Neuron (in vitro differentiated cells): Measurements from ENCODE around the gene DENND6B.

Experiments
- H2AFZ ChIP-seq: one replicate; pipeline ENCODE4 v1.6.1; 2013; ENCODE audit warnings: low read depth, mild to moderate bottlenecking, inconsistent platforms, low read length, moderate library complexity
- H3K27me3 ChIP-seq: one replicate; pipeline ENCODE4 v1.6.1; 2013; ENCODE audit warnings: low read length; ENCODE audit not compliant: insufficient read depth
- H3K36me3 ChIP-seq: one replicate; pipeline ENCODE4 v1.6.1; 2013; ENCODE audit warnings: low read length; ENCODE audit not compliant: insufficient read depth
- H3K4me1 ChIP-seq: one replicate; pipeline ENCODE4 v1.6.1; 2013; ENCODE audit warnings: low read length; ENCODE audit not compliant: insufficient read depth
- H3K4me3 ChIP-seq: 2 replicates; pipeline ENCODE4 v1.5.1; 2013; ENCODE audit warnings: mild to moderate bottlenecking, low read length, moderate library complexity
- H3K9me3 ChIP-seq: one replicate; pipeline ENCODE4 v1.6.1; 2013; ENCODE audit warnings: low read length

Gene DENND6B

DNA sequence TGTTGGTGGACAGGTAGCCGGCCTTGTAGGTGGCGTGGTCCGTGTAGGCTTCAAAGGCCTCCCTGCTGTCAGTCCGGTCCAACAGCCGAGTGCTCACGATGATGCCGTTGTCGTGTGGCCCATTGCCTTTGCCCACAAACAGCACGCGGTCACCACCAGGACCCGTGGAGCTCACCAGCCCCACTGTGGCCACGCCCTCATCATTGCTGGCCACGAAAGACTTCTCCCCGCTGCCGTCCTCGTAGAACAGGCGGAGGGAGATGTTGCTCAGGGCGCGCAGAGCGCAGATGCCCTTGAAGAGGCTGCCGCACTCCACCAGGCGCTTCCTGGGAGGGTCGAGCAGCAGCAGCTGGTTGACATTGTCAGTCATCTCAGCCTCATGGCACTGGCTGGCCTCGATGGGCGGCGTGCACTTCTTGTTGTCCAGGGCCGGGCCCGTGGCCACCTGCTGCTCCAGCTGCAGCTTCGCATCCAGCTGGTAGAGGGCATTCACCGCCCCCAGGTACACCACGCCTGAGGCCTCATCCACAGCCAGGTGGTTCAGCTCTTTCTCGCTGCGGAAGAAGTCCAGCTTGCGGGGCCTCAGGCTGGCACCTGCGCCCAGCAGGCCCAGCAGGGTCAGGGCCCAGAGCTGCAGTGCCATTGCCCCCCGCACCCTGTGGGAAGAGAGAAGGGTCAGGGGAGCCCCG is 36.7 kb downstream of the DENND6B start:
- H3K4me3 ChIP-seq: no peak overlapping the region
- H3K27me3 ChIP-seq: no peaks in the 10 kb centered on the region
- no peaks in the 10 kb centered on the region for H3K9me3 ChIP-seq
- H3K4me1 ChIP-seq: peaks cover 21% of the 10 kb centered on the region
- H2AFZ ChIP-seq: no peak overlapping the region
- peaks cover 55% of the 10 kb centered on the region for H3K36me3 ChIP-seq

DNA sequence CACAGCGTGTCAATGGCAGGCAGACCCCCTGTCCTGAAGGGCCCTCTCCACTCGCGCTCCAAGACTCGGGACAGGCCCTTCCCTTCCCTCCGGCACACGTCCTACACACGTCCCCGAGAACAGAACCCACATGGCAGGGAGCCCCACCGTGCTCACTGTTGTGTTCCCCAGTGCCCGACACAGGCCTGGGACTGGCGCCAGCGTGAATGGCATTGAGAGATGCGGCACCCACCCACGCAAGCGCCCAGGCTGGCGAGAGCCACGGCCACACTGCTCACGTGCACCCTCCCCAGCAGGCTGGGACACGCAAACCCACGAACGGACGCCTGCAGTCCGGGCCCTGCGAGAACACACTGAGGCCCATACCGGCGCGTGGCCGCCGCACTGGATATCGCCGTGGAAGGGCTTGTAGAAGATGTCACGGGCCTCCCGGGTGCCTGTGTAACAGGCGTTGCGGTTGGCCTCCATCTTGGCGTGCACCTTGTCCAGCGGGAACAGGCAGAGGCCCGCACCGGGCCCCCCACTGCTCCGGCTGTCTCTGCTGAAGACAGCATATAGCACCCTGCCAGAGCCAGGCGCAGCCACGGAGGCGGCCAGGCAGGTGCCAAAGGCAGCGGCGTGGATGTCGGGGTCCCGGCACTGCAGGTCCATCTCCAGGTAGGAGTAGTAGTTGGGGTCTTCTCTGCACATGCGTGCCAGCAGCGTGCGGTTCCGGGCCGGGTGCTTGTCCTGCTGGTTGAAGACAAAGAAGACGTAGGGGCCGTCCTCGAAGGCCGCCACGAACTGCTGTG is 37.5 kb downstream of the DENND6B start:
- Histone ChIP-seq H3K36me3 (peaks cover 59% of the 10 kb centered on the region), H3K27me3 (no peaks in the 10 kb centered on the region), H3K4me3 (no peak overlapping the region), H3K4me1 (peaks cover 18% of the 10 kb centered on the region), H2AFZ (no peak overlapping the region), H3K9me3 (no peaks in the 10 kb centered on the region)

DNA sequence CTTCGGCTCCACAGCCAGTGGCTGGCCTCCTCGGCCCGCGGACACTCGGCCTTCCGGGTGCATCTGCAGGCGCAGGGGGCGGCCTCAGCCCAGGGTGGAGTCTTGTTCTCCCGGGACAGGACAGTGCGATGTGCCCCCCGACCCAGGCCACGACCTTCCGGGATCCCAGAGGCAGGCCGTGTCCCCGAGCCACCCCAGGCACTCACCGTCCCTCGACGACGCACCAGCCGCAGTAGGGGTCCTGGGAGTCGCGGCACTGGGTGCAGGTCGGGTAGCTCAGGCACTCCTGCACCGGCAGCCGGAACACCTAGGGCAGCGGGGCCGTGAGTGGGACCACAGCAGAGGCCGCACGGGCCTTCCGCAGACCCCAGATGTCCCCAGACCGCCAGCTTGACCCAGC is 39.1 kb downstream of the DENND6B start:
- Histone ChIP-seq H3K36me3 (peaks cover 73% of the 10 kb centered on the region), H2AFZ (no peak overlapping the region), H3K4me3 (no peak overlapping the region), H3K27me3 (no peaks in the 10 kb centered on the region), H3K4me1 (peaks cover 3% of the 10 kb centered on the region), H3K9me3 (no peaks in the 10 kb centered on the region)

DNA sequence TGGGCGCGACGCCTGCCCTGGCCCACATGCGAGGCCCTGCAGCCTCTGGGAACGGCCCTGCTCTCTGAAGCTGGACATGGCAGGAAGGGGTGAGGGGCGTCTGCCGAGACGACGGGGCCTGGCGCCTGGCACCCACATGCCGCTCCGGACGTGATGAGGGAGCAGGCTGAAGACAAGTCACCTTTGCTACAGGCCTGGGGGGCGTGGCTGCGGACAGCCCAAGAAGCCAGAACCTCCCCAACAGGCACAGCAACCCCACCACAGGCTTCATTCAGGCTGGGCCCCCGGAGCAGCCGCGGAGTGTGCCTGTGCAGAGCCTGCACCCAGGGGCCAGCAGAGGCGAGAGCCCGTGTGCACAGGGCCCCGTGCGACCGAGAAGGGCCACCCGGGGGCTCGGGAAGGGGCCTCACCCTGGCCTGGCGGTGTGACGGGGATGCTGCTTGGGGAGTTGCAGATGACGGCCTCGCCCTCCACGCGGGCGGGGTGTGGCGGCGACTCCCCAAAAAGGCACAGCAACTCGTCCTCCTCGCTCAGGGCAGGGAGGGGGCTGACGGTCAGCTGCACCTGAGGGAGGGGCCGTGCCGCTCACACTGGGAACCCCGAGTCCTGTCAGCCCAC is 40.0 kb downstream of the DENND6B start:
- Histone ChIP-seq H3K36me3 (peaks cover 82% of the 10 kb centered on the region), H2AFZ (no peak overlapping the region), H3K9me3 (no peaks in the 10 kb centered on the region), H3K4me3 (no peak overlapping the region), H3K4me1 (no peaks in the 10 kb centered on the region), H3K27me3 (no peaks in the 10 kb centered on the region)

DNA sequence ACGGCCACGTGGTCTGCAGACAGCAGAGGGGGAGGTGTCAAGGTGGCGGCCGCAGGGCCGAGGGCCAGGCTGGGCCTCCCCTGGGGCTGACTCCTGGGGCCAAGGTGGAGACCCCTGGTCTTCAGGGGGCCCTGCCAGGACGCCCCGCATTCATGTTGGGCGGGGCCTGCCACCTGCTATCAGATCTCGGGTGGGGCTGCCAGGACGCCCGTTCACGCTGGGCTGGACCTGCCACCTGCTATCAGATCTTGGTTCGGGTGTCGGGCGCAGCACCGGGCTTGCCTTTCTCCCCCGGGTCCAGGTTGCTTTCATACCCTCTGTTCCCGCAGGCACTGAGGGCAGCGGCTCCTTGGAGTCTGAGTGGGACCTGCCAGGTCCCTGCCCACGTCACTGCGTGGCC is 40.5 kb downstream of the DENND6B start:
- no peak overlapping the region for H3K4me3 ChIP-seq

DNA sequence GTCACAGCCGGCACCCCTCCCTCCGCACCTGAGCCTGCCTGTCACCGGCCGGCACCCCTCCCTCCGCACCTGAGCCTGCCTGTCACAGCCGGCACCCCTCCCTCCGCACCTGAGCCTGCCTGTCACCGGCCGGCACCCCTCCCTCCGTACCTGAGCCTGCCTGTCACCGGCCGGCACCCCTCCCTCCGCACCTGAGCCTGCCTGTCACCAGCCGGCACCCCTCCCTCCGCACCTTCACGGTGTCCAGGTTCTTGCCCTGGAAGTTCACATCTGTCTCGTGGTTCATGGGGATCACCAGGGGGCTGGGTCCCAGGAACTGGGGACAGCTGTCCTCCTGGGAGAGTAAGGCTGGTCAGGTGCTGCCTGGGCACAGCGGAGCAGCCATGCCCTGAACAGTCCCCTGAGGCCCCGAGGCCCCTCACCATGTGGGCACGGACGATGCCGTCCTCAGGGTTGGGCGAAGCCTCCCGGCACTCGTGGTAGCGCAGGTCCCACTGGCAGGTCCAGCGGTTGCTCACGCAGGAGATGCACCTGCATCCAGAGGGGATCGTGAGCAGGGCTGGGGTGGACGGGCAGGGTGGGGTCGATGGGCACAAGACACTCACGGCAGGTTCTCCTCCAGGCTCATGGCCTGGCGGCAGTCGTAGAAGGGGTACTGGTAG is 41.1 kb downstream of the DENND6B start:
- Histone ChIP-seq H3K4me1 (no peaks in the 10 kb centered on the region), H3K9me3 (no peaks in the 10 kb centered on the region), H3K4me3 (no peak overlapping the region), H3K27me3 (no peaks in the 10 kb centered on the region), H3K36me3 (peaks cover 85% of the 10 kb centered on the region), H2AFZ (no peak overlapping the region)

More for the DNA sequence above, 40.5 kb downstream of the DENND6B start:
- no peak overlapping the region for H2AFZ ChIP-seq
- H3K27me3 ChIP-seq: no peaks in the 10 kb centered on the region
- no peaks in the 10 kb centered on the region for H3K9me3 ChIP-seq
- H3K36me3 ChIP-seq: peaks cover 85% of the 10 kb centered on the region
- H3K4me1 ChIP-seq: no peaks in the 10 kb centered on the region

DNA sequence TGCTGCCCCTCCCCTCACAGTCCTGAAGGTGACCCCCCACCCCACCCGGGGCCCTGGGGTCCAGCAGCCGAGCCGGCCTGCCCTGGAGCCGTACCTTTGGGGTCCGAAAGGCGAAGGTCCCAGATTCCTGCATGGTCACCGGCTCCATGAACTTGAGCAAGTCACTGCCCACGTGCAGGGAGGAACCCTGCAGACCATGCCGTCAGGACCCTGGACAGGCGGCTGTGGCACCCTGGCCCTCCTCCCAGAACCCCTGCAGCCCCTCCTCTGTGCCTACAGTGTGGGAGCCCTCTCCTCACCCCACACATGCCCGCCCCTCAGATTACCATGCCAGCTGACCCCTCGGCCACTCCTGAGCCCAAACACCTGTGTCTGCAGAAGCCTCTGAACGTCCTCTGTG is 42.3 kb downstream of the DENND6B start:
- Histone ChIP-seq H3K4me3 (no peak overlapping the region), H3K9me3 (no peaks in the 10 kb centered on the region), H3K36me3 (peaks cover 82% of the 10 kb centered on the region), H2AFZ (no peak overlapping the region), H3K27me3 (no peaks in the 10 kb centered on the region), H3K4me1 (no peaks in the 10 kb centered on the region)

DNA sequence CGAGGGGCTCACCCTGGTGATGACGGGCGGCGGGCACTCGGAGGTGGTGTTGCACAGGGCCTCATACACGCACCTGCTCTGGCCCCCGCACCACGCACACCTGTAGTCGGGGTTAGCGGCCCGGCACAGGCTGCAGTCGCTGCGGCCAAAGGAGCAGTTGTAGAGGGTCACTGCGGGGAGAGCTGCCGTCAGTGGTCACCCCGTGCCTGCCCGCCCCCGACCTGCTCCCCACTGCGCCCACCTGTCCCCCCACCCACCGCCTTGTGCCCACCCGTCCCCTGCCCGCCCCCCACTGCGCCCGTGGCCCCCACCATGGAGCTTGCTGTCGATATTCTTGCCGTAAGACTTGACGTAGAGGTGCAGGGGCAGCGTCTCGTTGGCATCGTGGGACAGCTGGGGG is 43.0 kb downstream of the DENND6B start:
- H2AFZ ChIP-seq: no peak overlapping the region
- H3K27me3 ChIP-seq: no peaks in the 10 kb centered on the region
- H3K36me3 ChIP-seq: peaks cover 82% of the 10 kb centered on the region
- H3K9me3 ChIP-seq: no peaks in the 10 kb centered on the region
- H3K4me3 ChIP-seq: no peak overlapping the region
- H3K4me1 ChIP-seq: no peaks in the 10 kb centered on the region

DNA sequence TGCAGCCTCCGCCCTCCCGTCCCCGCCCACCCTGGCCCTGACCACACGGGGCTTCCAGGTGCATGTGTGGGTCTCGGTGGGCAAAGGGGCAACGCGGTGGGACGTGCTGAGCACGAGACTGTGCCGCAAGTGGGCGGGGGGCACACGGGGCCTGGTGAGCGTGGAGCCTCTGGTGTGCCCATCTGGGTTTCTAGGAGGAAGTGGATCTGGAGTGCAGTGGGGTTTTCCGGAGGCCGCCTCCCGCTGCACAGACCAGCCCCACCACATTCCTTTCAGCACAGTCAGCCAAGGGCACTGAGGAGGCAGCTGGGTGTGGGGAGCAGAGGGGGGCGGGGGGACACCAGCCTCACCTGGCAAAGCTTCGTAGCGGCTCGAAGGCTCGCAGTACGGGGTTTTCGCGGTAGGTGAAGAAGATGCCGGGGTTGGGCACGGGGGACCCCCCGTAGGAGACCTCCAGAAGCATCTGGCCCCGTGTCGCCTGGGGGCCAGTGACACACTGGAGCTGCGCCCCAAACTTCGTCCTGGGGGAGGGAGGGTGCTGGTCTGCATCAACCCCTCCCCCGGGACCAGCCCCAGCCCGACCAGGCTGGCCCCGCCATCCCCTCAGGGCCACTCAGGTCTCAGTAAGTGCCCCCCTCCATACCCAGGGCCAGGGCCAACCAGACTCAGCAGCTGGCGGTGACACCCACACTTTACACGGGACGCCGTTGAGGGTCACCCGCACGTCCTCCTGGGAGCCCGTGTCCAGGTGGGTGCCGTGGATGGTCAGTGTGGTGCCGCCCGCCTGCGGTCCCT is 44.3 kb downstream of the DENND6B start:
- Histone ChIP-seq H3K4me3 (no peak overlapping the region), H3K9me3 (no peaks in the 10 kb centered on the region), H2AFZ (no peak overlapping the region), H3K27me3 (no peaks in the 10 kb centered on the region), H3K4me1 (no peaks in the 10 kb centered on the region), H3K36me3 (peaks cover 85% of the 10 kb centered on the region)

DNA sequence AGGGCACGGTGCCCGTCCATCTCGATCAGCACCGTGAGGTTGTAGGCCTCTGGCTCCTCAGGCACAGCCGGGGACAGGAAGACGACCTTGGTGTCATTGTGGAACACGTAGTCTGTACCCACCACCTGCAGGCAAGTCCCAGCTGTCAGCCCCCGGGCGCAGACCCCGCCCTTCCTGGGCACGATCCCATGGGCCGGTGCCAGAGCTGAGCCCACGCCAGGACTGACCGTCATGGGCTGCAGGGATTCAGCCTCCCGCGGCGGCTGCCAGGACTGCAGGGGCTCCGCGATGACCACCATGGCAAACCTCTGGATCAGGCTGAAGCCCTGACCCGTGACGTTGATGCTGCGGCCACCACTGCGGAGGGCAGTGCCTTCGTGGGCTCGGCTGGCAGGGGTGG is 44.9 kb downstream of the DENND6B start:
- Histone ChIP-seq H2AFZ (no peak overlapping the region), H3K4me1 (no peaks in the 10 kb centered on the region), H3K4me3 (no peak overlapping the region), H3K27me3 (no peaks in the 10 kb centered on the region), H3K36me3 (peaks cover 86% of the 10 kb centered on the region), H3K9me3 (no peaks in the 10 kb centered on the region)

DNA sequence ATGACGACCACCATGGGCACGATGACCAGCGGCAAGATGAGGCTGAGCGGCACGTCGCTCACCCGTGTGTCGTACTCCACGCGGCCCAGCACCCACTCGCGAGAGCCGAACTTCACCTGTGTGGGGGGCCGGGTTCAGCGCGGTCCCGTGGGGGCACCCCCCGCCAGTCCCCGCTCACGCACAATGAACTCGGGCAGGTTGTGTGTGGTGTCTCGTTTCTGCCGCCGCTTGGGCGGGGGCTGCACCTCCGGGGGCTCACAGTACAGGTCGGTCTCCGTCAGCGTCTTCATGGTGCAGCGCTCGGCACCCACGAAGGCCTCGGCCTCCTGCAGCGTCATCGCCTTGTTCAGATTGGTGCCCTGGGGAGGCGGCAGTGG is 45.4 kb downstream of the DENND6B start:
- Histone ChIP-seq H2AFZ (no peak overlapping the region), H3K4me1 (no peaks in the 10 kb centered on the region), H3K9me3 (peaks cover under 1% of the 10 kb centered on the region), H3K36me3 (peaks cover 87% of the 10 kb centered on the region), H3K4me3 (no peak overlapping the region), H3K27me3 (no peaks in the 10 kb centered on the region)

DNA sequence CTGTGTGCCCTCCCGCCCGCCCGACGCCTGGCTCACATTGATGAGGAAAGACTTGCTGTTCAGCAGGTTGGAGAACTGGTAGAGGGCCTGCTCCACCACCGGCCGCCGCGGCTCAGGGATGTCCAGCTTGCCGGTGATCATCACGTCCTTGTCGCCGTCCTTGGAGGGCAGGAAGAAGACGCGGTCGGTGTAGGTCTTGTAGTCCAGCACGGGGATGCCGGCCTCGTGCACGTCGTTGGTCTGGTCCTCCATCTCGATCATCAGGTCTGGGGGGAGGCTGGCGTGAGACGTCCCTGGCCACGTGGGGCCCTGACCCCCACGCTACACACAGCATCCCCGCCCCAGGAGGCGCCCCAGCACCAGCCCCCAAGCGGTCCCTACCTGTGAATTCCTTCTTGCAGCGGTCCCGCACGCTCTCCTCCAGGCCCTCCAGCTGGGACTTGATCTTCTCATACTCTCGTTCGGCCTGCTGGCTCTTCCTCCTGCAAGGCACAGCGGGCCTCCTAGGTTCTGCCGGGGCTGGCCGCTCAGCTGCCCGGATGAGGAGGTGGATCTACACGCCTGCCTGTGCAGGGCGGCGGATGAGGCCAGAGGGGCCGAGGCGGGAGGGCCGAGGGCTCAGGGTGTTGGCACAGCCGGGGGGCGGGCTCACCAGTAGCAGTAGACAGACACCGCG is 46.0 kb downstream of the DENND6B start:
- Histone ChIP-seq H2AFZ (no peak overlapping the region), H3K4me1 (no peaks in the 10 kb centered on the region), H3K4me3 (no peak overlapping the region), H3K36me3 (peaks cover 86% of the 10 kb centered on the region), H3K27me3 (no peaks in the 10 kb centered on the region), H3K9me3 (peaks cover 2% of the 10 kb centered on the region)
